Measurements from ENCODE around the gene CLDN1. TPM values are rescaled to one million over a fixed set of nuclear protein-coding genes. Genes with fewer than 3 reads are reported as not detected.

The CLDN1 gene
- total and polyA plus RNA-seq, 7 donors, result 0.27 to 3.8 (median 0.46) TPM

GRCh38 chr3:190289989-190290388 is 32.3 kb downstream of the CLDN1 start:
- no peak for DNase-seq
- Histone ChIP-seq H3K9me3 (peaks cover 0 to 8% (median 2%) of the 10 kb centered on the region in 4 donors), H3K4me3 (no peak overlapping the region), H3K27ac (no peak overlapping the region), H3K36me3 (no peaks in the 10 kb centered on the region), H3K4me1 (no peaks in the 10 kb centered on the region), H3K27me3 (no peaks in the 10 kb centered on the region)
- 71 to 74% methylated on average over 2 of the region's 2 CpGs for WGBS, 2 donors
- intact Hi-C loops (cut with DNase I), result no loop called here
- TF ChIP-seq EP300 (IDR thresholded peaks at IDR 0.05) (no peak), POLR2A (IDR thresholded peaks at IDR 0.05) (no peak), CTCF (IDR thresholded peaks at IDR 0.05) (no peak), POLR2AphosphoS5 (IDR thresholded peaks at IDR 0.05) (no peak)

- intact Hi-C loops (cut with DNase I), result no loop called here
- Histone ChIP-seq H3K27me3 (no peaks in the 10 kb centered on the region), H3K27ac (no peak overlapping the region), H3K9me3 (peaks cover 0 to 8% (median 2%) of the 10 kb centered on the region in 4 donors), H3K4me1 (no peaks in the 10 kb centered on the region), H3K4me3 (no peak overlapping the region), H3K36me3 (no peaks in the 10 kb centered on the region)
- DNase-seq, result no peak
- TF ChIP-seq EP300 (IDR thresholded peaks at IDR 0.05) (no peak), POLR2A (IDR thresholded peaks at IDR 0.05) (no peak), CTCF (IDR thresholded peaks at IDR 0.05) (no peak), POLR2AphosphoS5 (IDR thresholded peaks at IDR 0.05) (no peak)
- WGBS, 2 donors, result 85 to 90% methylated on average over 2 of the region's 2 CpGs
Measured at GRCh38 chr3:190288836-190289235, 33.4 kb downstream of the CLDN1 start.

- TF ChIP-seq POLR2AphosphoS5 (IDR thresholded peaks at IDR 0.05) (no peak), CTCF (IDR thresholded peaks at IDR 0.05) (no peak), POLR2A (IDR thresholded peaks at IDR 0.05) (no peak), EP300 (IDR thresholded peaks at IDR 0.05) (no peak)
- Histone ChIP-seq H3K4me1 (no peaks in the 10 kb centered on the region), H3K27me3 (no peaks in the 10 kb centered on the region), H3K9me3 (peaks cover 0 to 8% (median 2%) of the 10 kb centered on the region in 4 donors), H3K27ac (no peak overlapping the region), H3K4me3 (no peak overlapping the region), H3K36me3 (no peaks in the 10 kb centered on the region)
- DNase-seq, result no peak
- 88 to 90% methylated on average over 1 of the region's 1 CpG for WGBS, 2 donors
- intact Hi-C loops (cut with DNase I), result no loop called here
Measured at GRCh38 chr3:190286014-190286413, 36.2 kb downstream of the CLDN1 start.

- Histone ChIP-seq H3K4me1 (no peaks in the 10 kb centered on the region), H3K4me3 (no peak overlapping the region), H3K27ac (no peak overlapping the region), H3K36me3 (no peaks in the 10 kb centered on the region), H3K27me3 (no peaks in the 10 kb centered on the region), H3K9me3 (peaks cover 0 to 8% (median 2%) of the 10 kb centered on the region in 4 donors)
- intact Hi-C loops (cut with DNase I), result no loop called here
- WGBS, 2 donors, result 80 to 81% methylated on average over 4 of the region's 4 CpGs
- TF ChIP-seq POLR2AphosphoS5 (IDR thresholded peaks at IDR 0.05), result no peak
- TF ChIP-seq CTCF (IDR thresholded peaks at IDR 0.05), result no peak
- DNase-seq, result no peak
Measured at GRCh38 chr3:190281308-190282051, 40.8 kb downstream of the CLDN1 start.

GRCh38 chr3:190279690-190280089 is 42.6 kb downstream of the CLDN1 start:
- intact Hi-C loops (cut with DNase I), result no loop called here
- Histone ChIP-seq H3K4me1 (no peaks in the 10 kb centered on the region), H3K4me3 (no peak overlapping the region), H3K36me3 (no peaks in the 10 kb centered on the region), H3K9me3 (no peaks in the 10 kb centered on the region), H3K27ac (no peak overlapping the region), H3K27me3 (no peaks in the 10 kb centered on the region)
- TF ChIP-seq POLR2A (IDR thresholded peaks at IDR 0.05) (no peak), POLR2AphosphoS5 (IDR thresholded peaks at IDR 0.05) (no peak), CTCF (IDR thresholded peaks at IDR 0.05) (no peak), EP300 (IDR thresholded peaks at IDR 0.05) (no peak)
- DNase-seq, result no peak
